ENCODE data around the gene LPCAT1. TPM values are rescaled to one million over a fixed set of nuclear protein-coding genes. Genes with fewer than 3 reads are reported as not detected.
A peak's percentile ranks its signal among the peaks of the same experiment; 100 is the strongest.
"Not testable (repeated sequence)": the region's sequence is repeated elsewhere in the genome, so short reads cannot be mapped to it uniquely, and the experiment has no call there.

LPCAT1 gene
- total RNA-seq, 1 donor from 2014 or later, result 108 TPM

DNA sequence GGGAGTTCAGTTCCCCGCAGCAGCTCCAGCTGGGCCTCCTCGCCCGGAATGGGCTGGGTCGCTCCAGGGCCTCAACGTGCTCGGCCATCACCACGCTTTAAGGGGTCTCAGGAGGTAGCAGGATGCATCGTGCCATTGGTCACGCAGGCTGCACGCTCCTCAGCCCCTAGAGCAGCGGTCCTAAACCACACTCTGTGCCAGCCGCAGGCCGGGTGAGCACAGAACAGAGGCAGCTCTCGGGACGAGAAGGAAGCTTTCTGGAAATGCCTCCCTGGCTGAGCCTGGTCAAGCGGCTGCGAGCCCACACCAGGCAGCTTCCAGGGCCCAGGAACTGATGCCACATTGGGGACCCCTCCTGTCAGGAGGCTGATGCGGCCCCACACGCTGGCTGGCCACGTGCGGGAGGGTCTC, 39.3 kb upstream of the LPCAT1 start:
- Histone ChIP-seq H2AFZ (replicated peaks) (no peak overlapping the region), H3F3A (ENCODE audit: low read depth) (no peaks in the 10 kb centered on the region), H3K4me3 (no peak overlapping the region), H3K9ac (no peak overlapping the region), H3K79me2 (ENCODE audit: low read depth) (no peaks in the 10 kb centered on the region), H3K4me1 (peaks cover 8% of the 10 kb centered on the region), H3K9me3 (ENCODE audit: low read depth) (no peaks in the 10 kb centered on the region), H4K20me1 (ENCODE audit: low read depth) (no peaks in the 10 kb centered on the region), H3K27me3 (no peaks in the 10 kb centered on the region), H3K4me2 (no peak overlapping the region), H3K36me3 (no peaks in the 10 kb centered on the region), H3K27ac (no peak overlapping the region)
- Mint-ChIP-seq H3K9me3 (peaks cover 2% of the 10 kb centered on the region), H3K27ac (no peak overlapping the region), H3K36me3 (no peaks in the 10 kb centered on the region), H3K4me3 (no peak overlapping the region), H3K4me1 (peaks cover 6% of the 10 kb centered on the region), H3K27me3 (ENCODE audit: insufficient read depth, low read depth) (no peaks in the 10 kb centered on the region)
- TF ChIP-seq EZH2phosphoT487 (IDR thresholded peaks at IDR 0.05) (no peak), EZH2 (IDR thresholded peaks at IDR 0.05) (no peak), CTCF (IDR thresholded peaks at IDR 0.05) (no peak)
- no peak for DNase-seq (ENCODE audit: low spot score)

GRCh38 chr5:1562599-1562998, 38.8 kb upstream of the LPCAT1 start:
- no peaks in the 10 kb centered on the region for H3K36me3 ChIP-seq
- H3K4me1 Mint-ChIP-seq, result peaks cover 6% of the 10 kb centered on the region
- H3K4me3 Mint-ChIP-seq, result no peak overlapping the region
- H3K27me3 Mint-ChIP-seq (ENCODE audit: insufficient read depth, low read depth), result no peaks in the 10 kb centered on the region
- peak overlapping the region; percentile 54 for H3K27ac Mint-ChIP-seq
- peaks cover 2% of the 10 kb centered on the region for H3K9me3 Mint-ChIP-seq
- H3K4me3 ChIP-seq, result no peak overlapping the region
- peaks cover 8% of the 10 kb centered on the region for H3K4me1 ChIP-seq
- no peaks in the 10 kb centered on the region for H3K36me3 Mint-ChIP-seq
- H3F3A ChIP-seq (ENCODE audit: low read depth), result no peaks in the 10 kb centered on the region
- no peaks in the 10 kb centered on the region for H4K20me1 ChIP-seq (ENCODE audit: low read depth)
- DNase-seq (ENCODE audit: low spot score), result no peak
- H3K27me3 ChIP-seq, result no peaks in the 10 kb centered on the region
- no peak for TF ChIP-seq EZH2 (IDR thresholded peaks at IDR 0.05)
- no peak for TF ChIP-seq EZH2phosphoT487 (IDR thresholded peaks at IDR 0.05)
- no peak for TF ChIP-seq CTCF (IDR thresholded peaks at IDR 0.05)
- no peaks in the 10 kb centered on the region for H3K9me3 ChIP-seq (ENCODE audit: low read depth)
- H3K27ac ChIP-seq, result no peak overlapping the region
- H2AFZ ChIP-seq (replicated peaks), result no peak overlapping the region
- no peak overlapping the region for H3K4me2 ChIP-seq
- H3K79me2 ChIP-seq (ENCODE audit: low read depth), result no peaks in the 10 kb centered on the region
- H3K9ac ChIP-seq, result no peak overlapping the region

- Histone ChIP-seq H3K4me3 (no peak overlapping the region), H3K9ac (no peak overlapping the region), H3K27me3 (no peaks in the 10 kb centered on the region), H3K4me1 (peaks cover 2% of the 10 kb centered on the region), H3F3A (ENCODE audit: low read depth) (no peaks in the 10 kb centered on the region), H3K27ac (no peak overlapping the region), H3K9me3 (ENCODE audit: low read depth) (no peaks in the 10 kb centered on the region), H3K79me2 (ENCODE audit: low read depth) (no peaks in the 10 kb centered on the region), H3K4me2 (no peak overlapping the region), H4K20me1 (ENCODE audit: low read depth) (no peaks in the 10 kb centered on the region), H2AFZ (replicated peaks) (no peak overlapping the region), H3K36me3 (no peaks in the 10 kb centered on the region)
- Mint-ChIP-seq H3K4me3 (no peak overlapping the region), H3K27me3 (ENCODE audit: insufficient read depth, low read depth) (no peaks in the 10 kb centered on the region), H3K4me1 (no peaks in the 10 kb centered on the region), H3K9me3 (peaks cover 2% of the 10 kb centered on the region), H3K27ac (no peak overlapping the region), H3K36me3 (no peaks in the 10 kb centered on the region)
- DNase-seq (ENCODE audit: low spot score), result no peak
- TF ChIP-seq CTCF (IDR thresholded peaks at IDR 0.05), result no peak
- no peak for TF ChIP-seq EZH2 (IDR thresholded peaks at IDR 0.05)
- TF ChIP-seq EZH2phosphoT487 (IDR thresholded peaks at IDR 0.05), result no peak
Measured at GRCh38 chr5:1561402-1561929, 37.7 kb upstream of the LPCAT1 start.

- H3K4me1 ChIP-seq; H3K36me3 Mint-ChIP-seq; H3K27ac Mint-ChIP-seq; H3K4me1 Mint-ChIP-seq; H4K20me1 ChIP-seq (ENCODE audit: low read depth); H3K4me3 ChIP-seq; H3K27me3 Mint-ChIP-seq (ENCODE audit: insufficient read depth, low read depth); H3K36me3 ChIP-seq; H3K4me3 Mint-ChIP-seq; H3K79me2 ChIP-seq (ENCODE audit: low read depth); DNase-seq (ENCODE audit: low spot score); H2AFZ ChIP-seq (replicated peaks); H3K27me3 ChIP-seq; H3K27ac ChIP-seq; H3K4me2 ChIP-seq; H3K9ac ChIP-seq; H3F3A ChIP-seq (ENCODE audit: low read depth); H3K9me3 Mint-ChIP-seq; H3K9me3 ChIP-seq (ENCODE audit: low read depth): not testable (repeated sequence)
Measured at GRCh38 chr5:1560499-1560898, 36.7 kb upstream of the LPCAT1 start.

Measured in neural progenitor cell (in vitro differentiated cells).